PC-9 (cell line): ENCODE data around the gene PCDH12. TPM values are rescaled to one million over a fixed set of nuclear protein-coding genes. Genes with fewer than 3 reads are reported as not detected.
"Not testable (repeated sequence)": the region's sequence is repeated elsewhere in the genome, so short reads cannot be mapped to it uniquely, and the experiment has no call there.

Experiments
- BruUV-seq: library from RNA; stranded (reverse); fragments of 400-500 nt; replicated peaks from 2 replicates; lab custom pipeline; 2021; lab: Mats Ljungman, UMichigan
- CTCF ChIA-PET: fragments of 300-600 bp; sonication (Branson Sonifier 250); formaldehyde crosslinking; loops from one replicate; lab custom pipeline; 2022; ENCODE audit warnings: antibody characterized with exemption; lab: Charles Lee
- POLR2A ChIA-PET: fragments of 300-600 bp; sonication (Branson Sonifier 250); formaldehyde crosslinking; loops from one replicate; lab custom pipeline; 2022; ENCODE audit warnings: antibody characterized with exemption; ENCODE audit not compliant: unreplicated experiment; lab: Charles Lee
- DNase-seq, 2 experiments: peaks; one replicate each; pipeline versions ENCODE4 v3.0.0 to v3.0.0-alpha.2; 2015 to 2022; ENCODE audit warnings: mixed read lengths in 1 of 2
- H2AFZ ChIP-seq: fragments of 200-600 bp; sonication (generic); 2 replicates; pipeline ENCODE4 v1.8.1; 2017; ENCODE audit warnings: antibody characterized with exemption
- H3F3A ChIP-seq: fragments of 200-600 bp; sonication (generic); 2 replicates; pipeline ENCODE4 v1.8.1; 2017; ENCODE audit warnings: antibody characterized with exemption, mild to moderate bottlenecking, low read depth; ENCODE audit not compliant: insufficient read depth
- H3K27ac ChIP-seq: fragments of 200-600 bp; sonication (generic); 2 replicates; pipeline ENCODE4 v1.6.1; 2016; ENCODE audit warnings: mixed run types
- H3K27me3 ChIP-seq: fragments of 200-600 bp; sonication (generic); 2 replicates; pipeline ENCODE4 v1.6.1; 2016; ENCODE audit warnings: low read depth, mixed run types; ENCODE audit not compliant: insufficient read depth
- H3K36me3 ChIP-seq: fragments of 200-600 bp; sonication (generic); 2 replicates; pipeline ENCODE4 v1.6.1; 2016; ENCODE audit warnings: low read depth, mixed run types
- H3K4me1 ChIP-seq: fragments of 200-600 bp; sonication (generic); replicated peaks from 2 replicates; pipeline ENCODE4 v1.6.1; 2016; ENCODE audit warnings: mixed run types; ENCODE audit not compliant: insufficient read depth
- H3K4me2 ChIP-seq: fragments of 200-600 bp; sonication (generic); 2 replicates; pipeline ENCODE4 v1.6.1; 2017; ENCODE audit warnings: mixed run types
- H3K4me3 ChIP-seq: fragments of 200-600 bp; sonication (generic); 2 replicates; pipeline ENCODE4 v1.6.1; 2016; ENCODE audit warnings: mixed run types
- H3K79me2 ChIP-seq: fragments of 200-600 bp; sonication (generic); 2 replicates; pipeline ENCODE4 v1.6.1; 2017; ENCODE audit warnings: low read depth, mixed run types
- H3K9me2 ChIP-seq: fragments of 200-600 bp; sonication (generic); 2 replicates; pipeline ENCODE4 v1.8.1; 2017; ENCODE audit warnings: mild to moderate bottlenecking; ENCODE audit not compliant: insufficient read depth
- H3K9me3 ChIP-seq: fragments of 200-600 bp; sonication (generic); 2 replicates; pipeline ENCODE4 v1.8.1; 2016; ENCODE audit warnings: low read depth; ENCODE audit not compliant: insufficient read depth
- H4K20me1 ChIP-seq: fragments of 200-600 bp; sonication (generic); 2 replicates; pipeline ENCODE4 v1.8.1; 2017; ENCODE audit not compliant: insufficient read depth
- CTCF ChIP-seq: fragments of 200-600 bp; sonication (generic); conservative IDR thresholded peaks from 2 replicates; pipeline ENCODE4 v1.6.1; 2017; ENCODE audit warnings: mixed run types, antibody characterized with exemption, mild to moderate bottlenecking, moderate library complexity
- EZH2 ChIP-seq: fragments of 200-600 bp; sonication (generic); IDR thresholded peaks from 2 replicates; pipeline ENCODE4 v1.8.0; 2017; ENCODE audit warnings: antibody characterized with exemption, low read depth
- intact Hi-C: fragments of 100-400 bp; cut with micrococcal nuclease; formaldehyde crosslinking; loops from one replicate; pipeline ENCODE4 v1.10.0; 2022; ENCODE audit not compliant: unreplicated experiment
- total RNA-seq: library from RNA; stranded (reverse); gene quantifications from 2 replicates; pipeline ENCODE4 v1.2.3, GENCODE V29; 2021

PCDH12 gene
- total RNA-seq, 1 experiment from 2014 or later: not detected

GRCh38 chr5:141926434-141926833 is 31.6 kb downstream of the PCDH12 start:
- Histone ChIP-seq H3K9me2 (no peaks in the 10 kb centered on the region), H3K79me2 (peaks cover 28% of the 10 kb centered on the region), H3K4me1 (peaks cover 12% of the 10 kb centered on the region), H3K27ac (no peak overlapping the region), H2AFZ (no peak overlapping the region), H4K20me1 (0 out of 2 replicates have a peak, but pooled peaks cover 5% of the 10 kb centered on the region), H3K36me3 (peaks cover 30% of the 10 kb centered on the region), H3K27me3 (no peaks in the 10 kb centered on the region), H3F3A (peaks cover 16% of the 10 kb centered on the region; the same call in 1 of the 2 replicates), H3K4me2 (no peak overlapping the region), H3K4me3 (no peak overlapping the region), H3K9me3 (no peaks in the 10 kb centered on the region)
- intact Hi-C loops: no loop called here
- POLR2A ChIA-PET: no interaction called here
- BruUV-seq: no TSS peak
- CTCF ChIA-PET: no interaction called here
- DNase-seq: no peak
- no peak for TF ChIP-seq EZH2

GRCh38 chr5:141923448-141924313 is 34.3 kb downstream of the PCDH12 start, which contains the start of gene DELE1:
Gene DELE1, plus strand, starts transcription at chr5:141923871. Its CDS starts 71 bp downstream, at chr5:141923942.
- Histone ChIP-seq H3K4me3 (peak within 1 kb of the TSS; percentile 98), H3K79me2 (peaks cover 28% of the 10 kb centered on the region), H3K4me1 (peaks cover 12% of the 10 kb centered on the region), H3F3A (peaks cover 20% of the 10 kb centered on the region; the same call in 1 of the 2 replicates), H3K27ac (peak within 1 kb of the TSS; percentile 86), H3K9me2 (no peaks in the 10 kb centered on the region), H3K36me3 (peaks cover 14% of the 10 kb centered on the region), H3K9me3 (no peaks in the 10 kb centered on the region), H4K20me1 (0 out of 2 replicates have a peak, but pooled peaks cover 5% of the 10 kb centered on the region), H3K27me3 (no peaks in the 10 kb centered on the region), H3K4me2 (peak within 1 kb of the TSS; percentile 78), H2AFZ (peak within 1 kb of the TSS; percentile 84)
- intact Hi-C loops: loop anchor here (5.0 kb wide), 1 partner anchor 46 kb away; the partner anchor contains the start of gene PCDH1
- peak; percentile 89 to 93 for DNase-seq
- ChIA-PET POLR2A (interaction anchor here (0.6 to 1.3 kb wide), 10 partner anchors 22 to 305 kb away, joined by 3 to 14 read pairs (median 4); partner anchors contain the start of genes DIAPH1 and RNF14), CTCF (interaction anchor here (0.6 to 1.0 kb wide), 4 partner anchors 36 to 259 kb away, joined by 3 to 7 read pairs (median 4); no protein-coding TSS in a partner anchor)
- no peak for TF ChIP-seq CTCF
- BruUV-seq: no TSS peak

- not testable (repeated sequence) for H4K20me1 ChIP-seq, H3K9me3 ChIP-seq, DNase-seq, H3K9me2 ChIP-seq, H3K27me3 ChIP-seq
- Histone ChIP-seq H3F3A (peaks cover 20% of the 10 kb centered on the region; the same call in 1 of the 2 replicates), H3K36me3 (peaks cover 10% of the 10 kb centered on the region; the same call in 1 of the 2 replicates), H3K4me1 (peaks cover 12% of the 10 kb centered on the region), H3K4me2 (peak overlapping the region; percentile 78), H3K79me2 (peaks cover 28% of the 10 kb centered on the region), H3K27ac (peak overlapping the region; percentile 86), H3K4me3 (peak overlapping the region; percentile 98), H2AFZ (peak overlapping the region; percentile 84)
- CTCF ChIA-PET: interaction anchor here (0.8 to 1.0 kb wide), 3 partner anchors 37 to 259 kb away, joined by 3 to 4 read pairs (median 3); no protein-coding TSS in a partner anchor
- POLR2A ChIA-PET: interaction anchor here (0.6 to 1.3 kb wide), 5 partner anchors 21 to 80 kb away, joined by 3 to 14 read pairs (median 4); partner anchors contain the start of gene RNF14
- BruUV-seq: TSS peak; percentile 69
- intact Hi-C loops: loop anchor here (5.0 kb wide), 1 partner anchor 46 kb away; the partner anchor contains the start of gene PCDH1
These were observed 35.1 kb downstream of the PCDH12 start for GRCh38 chr5:141922827-141923447.
